ENCODE data around the gene PSTK.

DNA sequence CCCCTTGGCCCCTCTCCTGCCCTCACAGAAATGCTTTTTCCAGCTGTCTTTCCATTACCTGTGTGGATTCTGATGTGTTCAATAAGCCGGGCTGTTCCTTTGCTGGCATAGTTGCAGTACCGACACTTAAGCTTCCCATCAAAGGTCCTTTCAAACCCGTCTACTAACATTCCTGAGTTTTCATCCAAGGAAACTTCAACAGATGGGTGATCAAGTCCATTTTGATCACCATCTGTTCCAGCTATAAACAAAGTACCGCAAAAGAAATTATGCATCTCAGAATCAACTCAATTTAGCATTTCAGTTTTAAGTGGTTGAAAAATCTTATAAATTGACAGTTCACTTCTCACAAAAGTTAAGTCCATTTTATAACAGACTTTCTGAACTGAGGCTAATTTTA lies 15.7 kb downstream of the PSTK start:
- no peak for TF ChIP-seq POLR2A (IDR thresholded peaks at IDR 0.05)
- TF ChIP-seq, protein P1, sequence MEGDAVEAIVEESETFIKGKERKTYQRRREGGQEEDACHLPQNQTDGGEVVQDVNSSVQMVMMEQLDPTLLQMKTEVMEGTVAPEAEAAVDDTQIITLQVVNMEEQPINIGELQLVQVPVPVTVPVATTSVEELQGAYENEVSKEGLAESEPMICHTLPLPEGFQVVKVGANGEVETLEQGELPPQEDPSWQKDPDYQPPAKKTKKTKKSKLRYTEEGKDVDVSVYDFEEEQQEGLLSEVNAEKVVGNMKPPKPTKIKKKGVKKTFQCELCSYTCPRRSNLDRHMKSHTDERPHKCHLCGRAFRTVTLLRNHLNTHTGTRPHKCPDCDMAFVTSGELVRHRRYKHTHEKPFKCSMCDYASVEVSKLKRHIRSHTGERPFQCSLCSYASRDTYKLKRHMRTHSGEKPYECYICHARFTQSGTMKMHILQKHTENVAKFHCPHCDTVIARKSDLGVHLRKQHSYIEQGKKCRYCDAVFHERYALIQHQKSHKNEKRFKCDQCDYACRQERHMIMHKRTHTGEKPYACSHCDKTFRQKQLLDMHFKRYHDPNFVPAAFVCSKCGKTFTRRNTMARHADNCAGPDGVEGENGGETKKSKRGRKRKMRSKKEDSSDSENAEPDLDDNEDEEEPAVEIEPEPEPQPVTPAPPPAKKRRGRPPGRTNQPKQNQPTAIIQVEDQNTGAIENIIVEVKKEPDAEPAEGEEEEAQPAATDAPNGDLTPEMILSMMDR (IDR thresholded peaks at IDR 0.05), result no peak
